Prostate gland (tissue), 2 donors: ENCODE results near the gene PIK3C3. TPM values are rescaled to one million over a fixed set of nuclear protein-coding genes. Genes with fewer than 3 reads are reported as not detected.
A peak's percentile ranks its signal among the peaks of the same experiment; 100 is the strongest.

Experiments
- DNase-seq: peaks from one replicate; pipeline ENCODE4 v3.0.0-alpha.2; 2019; ENCODE audit warnings: low spot score
- H3K27ac ChIP-seq, 2 donors: fragments of 200-600 bp; sonication (generic); 2 replicates each; pipeline ENCODE4 v1.5.1; 2017 to 2019
- H3K27me3 ChIP-seq: fragments of 200-600 bp; sonication (generic); replicated peaks from 2 replicates; pipeline ENCODE4 v1.5.1; 2019; ENCODE audit not compliant: insufficient read depth
- H3K36me3 ChIP-seq, 2 donors: fragments of 200-600 bp; sonication (generic); 1 replicate in 1 of 2; 2 replicates in 1 of 2; pipeline versions ENCODE4 v1.5.1 to v1.8.1; 2017 to 2019
- H3K4me1 ChIP-seq: fragments of 200-600 bp; sonication (generic); replicated peaks from 2 replicates; pipeline ENCODE4 v1.5.1; 2019
- H3K4me3 ChIP-seq, 2 donors: fragments of 200-600 bp; sonication (generic); 2 replicates each; pipeline ENCODE4 v1.5.1; 2017 to 2019
- H3K9me3 ChIP-seq: fragments of 200-600 bp; sonication (generic); 2 replicates; pipeline ENCODE4 v1.5.1; 2017
- POLR2A ChIP-seq: fragments of 450-650 bp; IDR thresholded peaks from one replicate; pipeline ENCODE4 v1.6.1; 2016; ENCODE audit warnings: antibody characterized with exemption, mild to moderate bottlenecking
- POLR2AphosphoS5 ChIP-seq: sonication (generic); formaldehyde crosslinking; IDR thresholded peaks from one replicate; pipeline ENCODE4 v1.6.1; 2017; ENCODE audit warnings: antibody characterized with exemption
- WGBS: methylation state at CpG from one replicate; pipeline ENCODE4 v1.1.5; 2018; 5-methylcytosine and 5-hydroxymethylcytosine counted together
- intact Hi-C: fragments of 100-400 bp; cut with DNase I; formaldehyde crosslinking; loops from one replicate; pipeline ENCODE4 v1.14.2; 2022
- total RNA-seq, 2 donors: library from RNA; depleted of rRNA; stranded (reverse); fragments of >200 nt; gene quantifications; one replicate each; pipeline ENCODE4 v1.1.0, GENCODE V29; 2016
- TF ChIP-seq, protein P1 (sequence below), 4 experiments: fragments of 200-600 bp in 2 of 4; fragments of 450-650 bp in 2 of 4; sonication (generic) in 2 of 4; IDR thresholded peaks; 1 replicate in 3 of 4; 2 replicates in 1 of 4; pipeline ENCODE4 v1.5.1; 2016 to 2019; ENCODE audit warnings: antibody characterized with exemption in 4 of 4, mild to moderate bottlenecking in 2 of 4, moderate library complexity in 2 of 4

The PIK3C3 gene
- total RNA-seq, 2 donors from 2014 or later, result 42.8 to 48.1 TPM

DNA sequence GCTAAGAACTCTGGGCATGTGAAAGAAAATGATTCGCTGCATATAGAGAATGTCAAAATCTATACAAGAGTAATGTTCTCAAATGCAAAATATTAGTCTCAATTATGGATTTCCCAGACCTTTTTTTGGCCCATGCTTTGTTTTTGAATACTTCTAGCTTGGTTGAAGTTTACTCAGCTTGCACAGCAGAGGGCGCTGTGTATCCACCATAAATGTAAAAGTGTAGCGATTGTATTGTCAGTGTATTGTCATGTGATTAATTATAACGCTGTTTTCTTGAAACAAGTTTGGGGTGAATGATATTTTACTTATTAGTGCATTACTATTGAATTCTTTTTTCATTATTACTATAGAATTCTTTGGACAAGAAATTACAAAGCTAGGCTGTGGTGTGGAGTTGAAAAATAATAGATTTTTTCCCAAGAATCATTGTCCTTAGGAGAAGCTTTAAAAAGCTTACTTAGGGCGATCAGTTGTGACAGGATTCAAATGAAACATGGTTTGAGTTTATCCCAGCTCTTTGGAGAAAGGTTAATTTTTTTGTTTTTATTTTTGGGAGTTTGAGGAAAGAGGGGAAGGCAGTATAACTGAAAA lies 98.3 kb downstream of the PIK3C3 start:
- intact Hi-C loops, result no loop called here
- Histone ChIP-seq H3K4me1 (no peaks in the 10 kb centered on the region), H3K4me3 (no peak overlapping the region), H3K9me3 (no peaks in the 10 kb centered on the region), H3K27me3 (no peaks in the 10 kb centered on the region), H3K27ac (no peak overlapping the region), H3K36me3 (no peaks in the 10 kb centered on the region)
- 25% methylated on average over 5 of the region's 5 CpGs for WGBS
- TF ChIP-seq POLR2A (no peak), POLR2AphosphoS5 (peak; percentile 26)
- TF ChIP-seq, protein P1, sequence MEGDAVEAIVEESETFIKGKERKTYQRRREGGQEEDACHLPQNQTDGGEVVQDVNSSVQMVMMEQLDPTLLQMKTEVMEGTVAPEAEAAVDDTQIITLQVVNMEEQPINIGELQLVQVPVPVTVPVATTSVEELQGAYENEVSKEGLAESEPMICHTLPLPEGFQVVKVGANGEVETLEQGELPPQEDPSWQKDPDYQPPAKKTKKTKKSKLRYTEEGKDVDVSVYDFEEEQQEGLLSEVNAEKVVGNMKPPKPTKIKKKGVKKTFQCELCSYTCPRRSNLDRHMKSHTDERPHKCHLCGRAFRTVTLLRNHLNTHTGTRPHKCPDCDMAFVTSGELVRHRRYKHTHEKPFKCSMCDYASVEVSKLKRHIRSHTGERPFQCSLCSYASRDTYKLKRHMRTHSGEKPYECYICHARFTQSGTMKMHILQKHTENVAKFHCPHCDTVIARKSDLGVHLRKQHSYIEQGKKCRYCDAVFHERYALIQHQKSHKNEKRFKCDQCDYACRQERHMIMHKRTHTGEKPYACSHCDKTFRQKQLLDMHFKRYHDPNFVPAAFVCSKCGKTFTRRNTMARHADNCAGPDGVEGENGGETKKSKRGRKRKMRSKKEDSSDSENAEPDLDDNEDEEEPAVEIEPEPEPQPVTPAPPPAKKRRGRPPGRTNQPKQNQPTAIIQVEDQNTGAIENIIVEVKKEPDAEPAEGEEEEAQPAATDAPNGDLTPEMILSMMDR (IDR thresholded peaks at IDR 0.05), result peak; percentile 36 to 70 (median 64)
- peak; percentile 6 for DNase-seq

DNA sequence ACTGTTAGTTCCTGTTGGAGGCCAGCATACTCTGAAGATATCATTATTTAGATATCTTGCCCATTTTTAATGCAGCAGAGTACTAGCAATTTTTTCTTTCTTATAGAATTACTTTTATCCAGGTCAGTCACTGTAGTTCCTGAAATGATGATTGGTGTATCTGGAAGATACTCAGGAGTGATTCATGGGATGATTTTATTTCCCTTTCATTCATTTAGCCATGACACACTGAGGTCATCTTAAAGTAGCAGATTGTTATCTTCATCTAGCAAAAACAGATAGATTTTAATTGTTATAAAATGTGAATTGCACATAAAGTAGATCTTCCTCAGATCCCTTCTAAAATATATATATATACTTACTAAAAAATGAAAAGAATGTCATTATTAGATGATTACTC lies 109.1 kb downstream of the PIK3C3 start:
- no peaks in the 10 kb centered on the region for H3K4me1 ChIP-seq
- H3K36me3 ChIP-seq, result no peaks in the 10 kb centered on the region
- no peak overlapping the region for H3K4me3 ChIP-seq
- H3K27ac ChIP-seq, result no peak overlapping the region
- no peak for TF ChIP-seq POLR2A
- TF ChIP-seq, protein P1 (IDR thresholded peaks at IDR 0.05), result no peak
- no peak for DNase-seq
- intact Hi-C loops, result no loop called here
- no peaks in the 10 kb centered on the region for H3K27me3 ChIP-seq
- H3K9me3 ChIP-seq, result no peaks in the 10 kb centered on the region

DNA sequence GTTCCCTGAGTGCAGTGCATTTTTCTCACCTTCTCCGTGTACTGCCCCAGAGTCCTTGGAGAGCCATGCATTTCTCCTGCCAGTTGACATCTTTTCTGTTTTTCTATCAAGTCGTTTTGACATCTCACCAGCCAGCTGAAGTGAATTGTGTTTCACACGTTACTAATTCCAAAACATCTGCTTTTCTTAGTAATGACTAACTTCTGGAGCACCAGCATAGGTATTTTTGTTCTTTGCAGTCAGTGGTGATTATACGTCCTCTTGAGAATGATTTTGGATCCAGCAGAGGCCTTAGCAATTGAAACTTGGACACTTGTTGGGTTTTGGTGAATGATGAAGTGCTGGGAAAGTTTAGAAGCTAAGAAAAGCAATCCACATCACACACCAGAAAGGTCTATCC lies 112.5 kb downstream of the PIK3C3 start:
- WGBS, result 96% methylated on average over 4 of the region's 4 CpGs
- H3K4me1 ChIP-seq, result no peaks in the 10 kb centered on the region
- no peak overlapping the region for H3K27ac ChIP-seq
- DNase-seq, result no peak
- H3K27me3 ChIP-seq, result no peaks in the 10 kb centered on the region
- no peak overlapping the region for H3K4me3 ChIP-seq
- no peaks in the 10 kb centered on the region for H3K36me3 ChIP-seq
- H3K9me3 ChIP-seq, result no peaks in the 10 kb centered on the region
- intact Hi-C loops, result no loop called here
- TF ChIP-seq, protein P1 (IDR thresholded peaks at IDR 0.05), result no peak

DNA sequence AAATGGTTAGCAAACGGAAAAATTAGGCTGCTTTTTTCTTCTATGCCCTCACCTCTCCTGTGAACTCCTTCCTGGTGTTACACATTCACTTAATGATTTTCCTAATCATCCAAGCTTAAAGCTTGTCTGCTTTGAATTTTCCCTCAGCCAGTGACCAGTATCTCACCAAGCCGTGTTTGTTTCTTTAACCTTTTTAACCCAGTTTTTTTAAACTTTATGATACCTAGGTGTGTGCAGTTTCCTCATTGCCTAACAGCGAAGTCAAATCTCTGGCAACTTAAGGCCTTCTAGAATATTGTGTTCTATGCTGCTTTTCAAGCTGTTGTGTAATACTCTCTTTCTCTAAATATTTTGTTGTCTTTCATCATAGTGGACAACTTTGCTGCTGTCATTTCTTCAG lies 113.0 kb downstream of the PIK3C3 start:
- Histone ChIP-seq H3K27me3 (no peaks in the 10 kb centered on the region), H3K36me3 (no peaks in the 10 kb centered on the region), H3K4me3 (no peak overlapping the region), H3K4me1 (no peaks in the 10 kb centered on the region), H3K9me3 (no peaks in the 10 kb centered on the region), H3K27ac (no peak overlapping the region)
- DNase-seq, result no peak
- WGBS, result 87% methylated on average over 3 of the region's 3 CpGs
- TF ChIP-seq POLR2A (no peak), POLR2AphosphoS5 (no peak)
- TF ChIP-seq, protein P1 (IDR thresholded peaks at IDR 0.05), result no peak
- intact Hi-C loops, result no loop called here

DNA sequence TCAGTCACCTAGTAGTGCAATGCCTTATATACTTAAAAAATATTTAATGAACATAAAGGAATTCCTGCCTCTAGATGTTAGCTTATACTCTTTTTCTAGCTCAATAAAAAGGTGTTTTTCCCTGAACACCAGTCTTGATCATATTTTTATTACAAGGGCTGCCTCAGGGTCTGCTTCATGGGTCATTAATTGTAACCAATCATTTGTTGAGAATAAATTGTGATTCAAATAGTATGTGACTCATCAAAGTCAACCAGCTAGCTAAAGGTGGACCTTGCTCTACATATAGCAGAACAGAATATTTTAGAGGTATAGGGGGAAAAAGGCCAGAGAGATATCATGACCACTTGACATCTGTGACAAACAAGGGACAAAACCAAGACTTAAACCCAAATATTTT lies 114.0 kb downstream of the PIK3C3 start:
- TF ChIP-seq POLR2A, result no peak
- TF ChIP-seq POLR2AphosphoS5, result no peak
- TF ChIP-seq, protein P1 (IDR thresholded peaks at IDR 0.05), result no peak
- no peaks in the 10 kb centered on the region for H3K36me3 ChIP-seq
- no peak for DNase-seq
- H3K27me3 ChIP-seq, result no peaks in the 10 kb centered on the region
- no peak overlapping the region for H3K4me3 ChIP-seq
- no peak overlapping the region for H3K27ac ChIP-seq
- no peaks in the 10 kb centered on the region for H3K9me3 ChIP-seq
- no peaks in the 10 kb centered on the region for H3K4me1 ChIP-seq
- intact Hi-C loops, result no loop called here
